ENCODE measurements around the gene SLC20A1. TPM values are rescaled to one million over a fixed set of nuclear protein-coding genes. Genes with fewer than 3 reads are reported as not detected.
"Not testable (repeated sequence)": the region's sequence is repeated elsewhere in the genome, so short reads cannot be mapped to it uniquely, and the experiment has no call there.

SLC20A1 gene
- total RNA-seq, 1 donor from 2014 or later = 101 TPM

GRCh38 chr2:112614201-112614840 is 31.4 kb upstream of the SLC20A1 start:
- H3K4me3 ChIP-seq (ENCODE audit: low read depth, low read length) = no peak overlapping the region
- no peak for TF ChIP-seq CTCF (IDR thresholded peaks at IDR 0.05; ENCODE audit: insufficient read depth, low read length, poor library complexity, severe bottlenecking)
- no peaks in the 10 kb centered on the region for H3K36me3 ChIP-seq (ENCODE audit: control insufficient read depth, insufficient read depth, low read length)
- DNase-seq (ENCODE audit: low read depth) = no peak
- peaks cover 2% of the 10 kb centered on the region for H3K27me3 ChIP-seq (ENCODE audit: control insufficient read depth, insufficient read depth, low read length)

GRCh38 chr2:112615051-112615450 is 30.7 kb upstream of the SLC20A1 start:
- H3K4me3 ChIP-seq (ENCODE audit: low read depth, low read length) = no peak overlapping the region
- H3K36me3 ChIP-seq (ENCODE audit: control insufficient read depth, insufficient read depth, low read length) = no peaks in the 10 kb centered on the region
- no peak for TF ChIP-seq CTCF (IDR thresholded peaks at IDR 0.05; ENCODE audit: insufficient read depth, low read length, poor library complexity, severe bottlenecking)
- H3K27me3 ChIP-seq (ENCODE audit: control insufficient read depth, insufficient read depth, low read length) = peaks cover 2% of the 10 kb centered on the region
- no peak for DNase-seq (ENCODE audit: low read depth)

- DNase-seq (ENCODE audit: low read depth); H3K36me3 ChIP-seq (ENCODE audit: control insufficient read depth, insufficient read depth, low read length); H3K4me3 ChIP-seq (ENCODE audit: low read depth, low read length); H3K27me3 ChIP-seq (ENCODE audit: control insufficient read depth, insufficient read depth, low read length): not testable (repeated sequence)
These were observed 29.9 kb upstream of the SLC20A1 start for GRCh38 chr2:112615798-112616197.

GRCh38 chr2:112618383-112618782 is 27.4 kb upstream of the SLC20A1 start:
- H3K36me3 ChIP-seq (ENCODE audit: control insufficient read depth, insufficient read depth, low read length) = no peaks in the 10 kb centered on the region
- no peak for TF ChIP-seq CTCF (IDR thresholded peaks at IDR 0.05; ENCODE audit: insufficient read depth, low read length, poor library complexity, severe bottlenecking)
- no peak for DNase-seq (ENCODE audit: low read depth)
- H3K27me3 ChIP-seq (ENCODE audit: control insufficient read depth, insufficient read depth, low read length) = peaks cover 2% of the 10 kb centered on the region
- no peak overlapping the region for H3K4me3 ChIP-seq (ENCODE audit: low read depth, low read length)

- Histone ChIP-seq H3K4me3 (ENCODE audit: low read depth, low read length) (no peak overlapping the region), H3K27me3 (ENCODE audit: control insufficient read depth, insufficient read depth, low read length) (no peaks in the 10 kb centered on the region), H3K36me3 (ENCODE audit: control insufficient read depth, insufficient read depth, low read length) (no peaks in the 10 kb centered on the region)
- TF ChIP-seq CTCF (IDR thresholded peaks at IDR 0.05; ENCODE audit: insufficient read depth, low read length, poor library complexity, severe bottlenecking) = no peak
- DNase-seq (ENCODE audit: low read depth) = no peak
These were observed 23.8 kb upstream of the SLC20A1 start for GRCh38 chr2:112621790-112622527.

- no peak overlapping the region for H3K4me3 ChIP-seq (ENCODE audit: low read depth, low read length)
- no peak for TF ChIP-seq CTCF (IDR thresholded peaks at IDR 0.05; ENCODE audit: insufficient read depth, low read length, poor library complexity, severe bottlenecking)
- H3K36me3 ChIP-seq (ENCODE audit: control insufficient read depth, insufficient read depth, low read length) = no peaks in the 10 kb centered on the region
- no peaks in the 10 kb centered on the region for H3K27me3 ChIP-seq (ENCODE audit: control insufficient read depth, insufficient read depth, low read length)
- DNase-seq (ENCODE audit: low read depth) = no peak
These were observed 23.2 kb upstream of the SLC20A1 start for GRCh38 chr2:112622528-112622849.

Data from kidney epithelial cell (primary cell).